ENCODE measurements around the gene FAM98B. TPM values are rescaled to one million over a fixed set of nuclear protein-coding genes. Genes with fewer than 3 reads are reported as not detected.
A peak's percentile ranks its signal among the peaks of the same experiment; 100 is the strongest.

Gene FAM98B
- total and polyA plus RNA-seq, 2 of the 13 experiments (the other 11 are each of a cell fraction or from before 2014, with no cell fraction given), result 3.7 to 4.7 TPM

GRCh38 chr15:38453971-38454695 lies at the start of gene FAM98B (continued):
- TF ChIP-seq RBAK (CRISPR knock-in tag; IDR thresholded peaks at IDR 0.05), result no peak
- peak; percentile 86 for TF ChIP-seq REPIN1 (CRISPR knock-in tag; IDR thresholded peaks at IDR 0.05; ENCODE audit: borderline replicate concordance, low read depth)
- TF ChIP-seq ZNF235 (CRISPR knock-in tag; IDR thresholded peaks at IDR 0.05; ENCODE audit: borderline replicate concordance), result no peak
- no peak for TF ChIP-seq NR1H2 (CRISPR knock-in tag; IDR thresholded peaks at IDR 0.05; ENCODE audit: borderline replicate concordance, low read depth)
- TF ChIP-seq ZFP36L1 (CRISPR knock-in tag; IDR thresholded peaks at IDR 0.05), result peak; percentile 74
- no peak for TF ChIP-seq PAWR (CRISPR knock-in tag; IDR thresholded peaks at IDR 0.05; ENCODE audit: borderline replicate concordance)
- TF ChIP-seq ZNF7 (CRISPR knock-in tag; IDR thresholded peaks at IDR 0.05), result no peak
- TF ChIP-seq FUBP1 (CRISPR knock-in tag; IDR thresholded peaks at IDR 0.05; ENCODE audit: borderline replicate concordance), result no peak
- TF ChIP-seq PRPF4 (IDR thresholded peaks at IDR 0.05; ENCODE audit: low read depth, low read length, poor library complexity, severe bottlenecking), result no peak
- TF ChIP-seq SKIL (CRISPR knock-in tag; IDR thresholded peaks at IDR 0.05; ENCODE audit: borderline replicate concordance), result no peak
- TF ChIP-seq PAXIP1 (CRISPR knock-in tag; conservative IDR thresholded peaks at IDR 0.05), result peak; percentile 29; the same call in 1 of the 2 replicates
- no peak for TF ChIP-seq ZFP37 (CRISPR knock-in tag; IDR thresholded peaks at IDR 0.05; ENCODE audit: borderline replicate concordance)
- TF ChIP-seq ZMYM2 (CRISPR knock-in tag; IDR thresholded peaks at IDR 0.05), result no peak
- peak in 1 of 2 experiments; percentile 62; a peak in 1 of 4 replicates for TF ChIP-seq REST (IDR thresholded peaks at IDR 0.05; ENCODE audit: borderline replicate concordance in 1 of 2, low read depth in 1 of 2, low read length in 2 of 2)
- TF ChIP-seq ZBTB26 (CRISPR knock-in tag; IDR thresholded peaks at IDR 0.05; ENCODE audit: borderline replicate concordance), result peak; percentile 88; the same call in 1 of the 2 replicates
